ENCODE results near the gene GSTA3. TPM values are rescaled to one million over a fixed set of nuclear protein-coding genes. Genes with fewer than 3 reads are reported as not detected.

Gene GSTA3
- total RNA-seq, 2 donors from 2014 or later, result not detected

GRCh38 chr6:52881996-52882841, 27.3 kb downstream of the GSTA3 start:
- Histone ChIP-seq H3K9me3 (no peaks in the 10 kb centered on the region), H3K4me1 (no peaks in the 10 kb centered on the region), H3K27me3 (no peaks in the 10 kb centered on the region), H3K27ac (no peak overlapping the region), H3K36me3 (no peaks in the 10 kb centered on the region), H3K4me3 (peak overlapping the region; percentile 51 to 53)
- peak; percentile 70 to 86 for TF ChIP-seq CTCF (IDR thresholded peaks at IDR 0.05)
- DNase-seq (ENCODE audit: low spot score), result peak; percentile 68

- Histone ChIP-seq H3K36me3 (no peaks in the 10 kb centered on the region), H3K27ac (no peak overlapping the region), H3K27me3 (no peaks in the 10 kb centered on the region), H3K4me3 (peak overlapping the region in 1 of 2 donors; percentile 53), H3K9me3 (no peaks in the 10 kb centered on the region), H3K4me1 (no peaks in the 10 kb centered on the region)
- DNase-seq (ENCODE audit: low spot score), result no peak
- TF ChIP-seq CTCF (IDR thresholded peaks at IDR 0.05), result no peak
These were observed 27.9 kb downstream of the GSTA3 start for GRCh38 chr6:52881662-52881995.

GRCh38 chr6:52877786-52878185, 31.7 kb downstream of the GSTA3 start:
- Histone ChIP-seq H3K27me3 (no peaks in the 10 kb centered on the region), H3K4me1 (no peaks in the 10 kb centered on the region), H3K36me3 (no peaks in the 10 kb centered on the region), H3K27ac (no peak overlapping the region), H3K4me3 (no peak overlapping the region), H3K9me3 (no peaks in the 10 kb centered on the region)
- DNase-seq (ENCODE audit: low spot score), result no peak
- no peak for TF ChIP-seq CTCF (IDR thresholded peaks at IDR 0.05)

GRCh38 chr6:52877168-52877567, 32.3 kb downstream of the GSTA3 start:
- no peaks in the 10 kb centered on the region for H3K9me3 ChIP-seq
- no peaks in the 10 kb centered on the region for H3K4me1 ChIP-seq
- no peaks in the 10 kb centered on the region for H3K36me3 ChIP-seq
- no peak overlapping the region for H3K4me3 ChIP-seq
- H3K27me3 ChIP-seq, result no peaks in the 10 kb centered on the region
- H3K27ac ChIP-seq, result no peak overlapping the region
- no peak for TF ChIP-seq CTCF (IDR thresholded peaks at IDR 0.05)
- DNase-seq (ENCODE audit: low spot score), result no peak

GRCh38 chr6:52876056-52876787, 33.3 kb downstream of the GSTA3 start:
- H3K9me3 ChIP-seq, result no peaks in the 10 kb centered on the region
- TF ChIP-seq CTCF (IDR thresholded peaks at IDR 0.05), result no peak
- no peak overlapping the region for H3K4me3 ChIP-seq
- DNase-seq (ENCODE audit: low spot score), result no peak
- no peaks in the 10 kb centered on the region for H3K4me1 ChIP-seq
- H3K36me3 ChIP-seq, result no peaks in the 10 kb centered on the region
- no peaks in the 10 kb centered on the region for H3K27me3 ChIP-seq
- H3K27ac ChIP-seq, result no peak overlapping the region
